HCT116 (cell line): ENCODE data around the gene SLC8A1.
"Not testable (repeated sequence)": the region's sequence is repeated elsewhere in the genome, so short reads cannot be mapped to it uniquely, and the experiment has no call there.

Source experiments
- CTCF ChIP-seq, 3 experiments: fragments of 200-600 bp in 1 of 3; sonication (generic) in 1 of 3; IDR thresholded peaks in 2 of 3; conservative IDR thresholded peaks in 1 of 3; 2 replicates each; pipeline ENCODE4 v1.5.1; 2012 to 2017; ENCODE audit warnings: low read depth in 2 of 3, low read length in 2 of 3, antibody characterized with exemption in 1 of 3, borderline replicate concordance in 1 of 3, control low read depth in 1 of 3, mild to moderate bottlenecking in 1 of 3, mixed read lengths in 1 of 3, mixed run types in 1 of 3, moderate library complexity in 1 of 3; ENCODE audit not compliant: insufficient read depth in 1 of 3
- EZH2 ChIP-seq: fragments of 200-600 bp; sonication (generic); IDR thresholded peaks from 2 replicates; pipeline ENCODE4 v1.6.1; 2017; ENCODE audit warnings: antibody characterized with exemption, mixed run types
- FOSL1 ChIP-seq: IDR thresholded peaks from 2 replicates; pipeline ENCODE4 v1.6.1; 2012; ENCODE audit warnings: low read depth
- POLR2A ChIP-seq: IDR thresholded peaks from 2 replicates; pipeline ENCODE4 v1.7.0; 2011; ENCODE audit warnings: borderline replicate concordance; ENCODE audit not compliant: insufficient read depth, insufficient read length; ENCODE audit errors: extremely low read depth
- POLR2AphosphoS5 ChIP-seq: IDR thresholded peaks from 2 replicates; pipeline ENCODE4 v1.6.1; 2011; ENCODE audit warnings: mild to moderate bottlenecking, low read depth, low read length, moderate library complexity
- RAD21 ChIP-seq: IDR thresholded peaks from 2 replicates; pipeline ENCODE4 v1.6.1; 2012; ENCODE audit warnings: low read depth, mild to moderate bottlenecking
- REST ChIP-seq: IDR thresholded peaks from 2 replicates; pipeline ENCODE4 v1.6.1; 2012; ENCODE audit warnings: low read depth
- SP1 ChIP-seq: IDR thresholded peaks from 2 replicates; pipeline ENCODE4 v1.6.1; 2012; ENCODE audit warnings: low read depth
- ZBTB33 ChIP-seq: IDR thresholded peaks from 2 replicates; pipeline ENCODE4 v1.6.1; 2011; ENCODE audit warnings: mild to moderate bottlenecking, low read length, moderate library complexity; ENCODE audit not compliant: insufficient replicate concordance; ENCODE audit errors: extremely low read depth
- ZNF274 ChIP-seq: fragments of 200-500 bp; sonication (Bioruptor generic); IDR thresholded peaks from 2 replicates; pipeline ENCODE4 v1.6.1; 2014; ENCODE audit warnings: mild to moderate bottlenecking, low read depth, low read length, inconsistent platforms

DNA sequence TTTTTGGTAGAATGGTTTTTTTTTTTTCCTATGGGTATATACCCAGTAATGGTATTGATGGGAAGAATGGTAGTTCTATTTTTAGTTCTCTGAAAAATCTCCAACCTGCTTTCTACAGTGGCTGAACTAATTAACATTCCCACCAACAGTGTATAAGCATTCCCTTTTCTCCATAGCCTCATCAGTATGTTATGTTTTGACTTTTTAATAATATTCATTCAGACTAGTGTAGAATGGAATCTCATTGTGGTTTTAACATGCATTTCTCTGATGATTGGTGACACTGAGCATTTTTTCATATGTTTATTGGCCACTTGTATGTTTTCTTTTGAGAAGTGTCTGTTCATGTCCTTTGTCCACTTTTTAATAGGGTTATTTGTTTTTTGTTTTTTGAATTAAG is 378.6 kb downstream of the SLC8A1 start:
- TF ChIP-seq ZBTB33; CTCF (IDR thresholded peaks at IDR 0.05 in 2 of 3, conservative IDR thresholded peaks at IDR 0.05 in 1 of 3; ENCODE audit: borderline replicate concordance in 1 of 3, insufficient read depth in 1 of 3, low read depth in 2 of 3, low read length in 2 of 3); POLR2A; REST; RAD21; ZNF274; SP1; POLR2AphosphoS5; FOSL1; EZH2: not testable (repeated sequence)
